HG02571 (cell line): ENCODE data around the gene TOX3.

ENCODE experiments used
- ATAC-seq: cut with Tn5 transposase; IDR thresholded peaks from one replicate; pipeline ENCODE4 v1.9.1; 2021; ENCODE audit warnings: mild to moderate bottlenecking, moderate library complexity; ENCODE audit not compliant: unreplicated experiment

The TOX3 gene

GRCh38 chr16:52494145-52494544 lies 52.8 kb downstream of the TOX3 start:
- ATAC-seq = no peak

GRCh38 chr16:52492789-52493357 lies 54.1 kb downstream of the TOX3 start:
- no peak for ATAC-seq

DNA sequence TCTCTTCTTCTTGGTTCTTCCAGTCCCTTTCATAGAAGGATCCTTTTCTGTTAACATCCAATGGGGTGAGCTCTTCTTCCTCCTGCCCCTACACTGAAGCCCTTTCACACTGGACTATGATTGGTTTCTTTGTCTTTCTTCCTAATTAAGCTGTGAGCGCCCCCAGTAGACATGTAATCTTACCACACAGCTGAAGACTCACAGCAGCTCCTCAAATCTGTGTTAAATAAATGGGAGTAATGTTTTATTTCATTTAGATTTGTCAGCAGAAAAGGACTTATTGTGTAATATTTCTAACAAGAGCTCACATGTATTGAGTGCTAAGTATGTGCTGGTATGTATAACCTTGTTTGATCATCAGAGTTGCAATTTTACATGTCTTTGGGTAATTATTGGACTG lies 55.7 kb downstream of the TOX3 start:
- ATAC-seq = no peak

- ATAC-seq = no peak
These were observed 57.0 kb downstream of the TOX3 start for GRCh38 chr16:52489894-52490293.

DNA sequence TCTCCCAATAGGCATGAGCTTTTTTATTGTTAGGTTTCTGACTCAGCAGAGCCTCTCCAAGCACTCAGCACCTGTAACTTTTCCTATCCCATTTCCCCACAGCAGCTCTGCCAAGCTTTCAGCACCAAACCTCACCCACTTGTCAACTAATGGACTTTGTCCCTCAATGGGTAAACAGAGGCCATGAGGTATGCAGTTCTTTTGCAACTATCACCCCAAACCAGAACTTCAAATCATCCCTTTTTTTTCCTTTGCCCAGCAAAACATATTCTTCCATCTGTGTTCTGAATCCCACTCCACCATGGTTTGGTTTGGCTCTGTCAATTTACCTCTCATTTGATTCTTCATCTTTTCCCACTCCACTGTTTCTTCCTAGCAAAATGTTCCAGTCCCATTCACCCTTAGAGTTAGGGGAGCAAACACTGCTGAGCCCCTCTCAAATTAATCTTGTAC lies 58.1 kb downstream of the TOX3 start:
- no peak for ATAC-seq

DNA sequence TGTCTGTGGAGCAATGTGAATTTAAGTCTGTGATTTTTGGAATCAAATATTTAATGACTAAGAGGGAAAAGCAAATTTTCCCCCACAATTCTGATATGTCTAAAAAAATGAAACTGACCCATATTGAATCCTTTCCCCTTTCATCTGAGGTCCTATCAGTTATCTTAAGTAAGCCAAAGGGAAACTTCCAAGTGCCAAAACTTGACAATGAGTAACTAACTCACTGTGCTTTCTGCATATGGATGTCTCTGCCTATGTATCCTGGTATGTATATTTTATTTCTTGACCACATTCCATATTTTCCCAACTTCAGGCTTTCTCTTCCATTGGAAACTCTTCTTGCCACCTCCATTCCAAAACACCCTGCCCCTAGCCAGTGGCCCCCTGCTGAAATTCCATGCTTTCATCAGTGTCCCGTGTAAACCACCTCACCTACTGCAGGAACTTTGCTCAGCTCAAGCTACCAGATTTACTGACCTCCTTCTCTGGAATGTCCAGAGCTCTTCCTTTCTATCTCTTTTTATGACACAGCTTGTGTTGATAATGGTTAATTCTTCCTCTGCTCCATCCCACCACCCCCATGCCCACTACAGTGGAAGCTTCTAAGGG lies 59.0 kb downstream of the TOX3 start:
- ATAC-seq = no peak

GRCh38 chr16:52480237-52480636 lies 66.7 kb downstream of the TOX3 start:
- ATAC-seq = no peak

GRCh38 chr16:52476111-52476510 lies 70.8 kb downstream of the TOX3 start:
- no peak for ATAC-seq

GRCh38 chr16:52474679-52475078 lies 72.3 kb downstream of the TOX3 start:
- ATAC-seq = no peak

DNA sequence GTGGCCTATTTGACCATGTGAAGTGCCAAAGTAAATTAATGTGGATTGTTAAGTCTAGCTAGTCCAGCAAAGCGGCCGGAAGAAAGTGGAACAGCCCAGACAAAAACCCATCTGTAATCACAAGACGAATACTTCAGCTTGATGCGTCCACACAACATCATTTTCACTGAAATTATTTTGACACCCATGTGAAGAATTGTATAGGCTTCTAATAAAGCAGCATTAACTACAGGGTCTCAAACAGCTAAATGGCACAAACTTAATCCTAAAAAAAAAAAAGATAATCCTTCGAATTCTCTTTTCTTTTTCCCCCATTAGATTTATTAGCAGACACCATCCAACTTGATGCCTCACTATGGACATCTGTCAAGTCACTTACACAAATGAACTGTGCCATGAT lies 73.8 kb downstream of the TOX3 start:
- ATAC-seq = no peak

- ATAC-seq = no peak
These were observed 75.1 kb downstream of the TOX3 start for GRCh38 chr16:52471650-52472370.

DNA sequence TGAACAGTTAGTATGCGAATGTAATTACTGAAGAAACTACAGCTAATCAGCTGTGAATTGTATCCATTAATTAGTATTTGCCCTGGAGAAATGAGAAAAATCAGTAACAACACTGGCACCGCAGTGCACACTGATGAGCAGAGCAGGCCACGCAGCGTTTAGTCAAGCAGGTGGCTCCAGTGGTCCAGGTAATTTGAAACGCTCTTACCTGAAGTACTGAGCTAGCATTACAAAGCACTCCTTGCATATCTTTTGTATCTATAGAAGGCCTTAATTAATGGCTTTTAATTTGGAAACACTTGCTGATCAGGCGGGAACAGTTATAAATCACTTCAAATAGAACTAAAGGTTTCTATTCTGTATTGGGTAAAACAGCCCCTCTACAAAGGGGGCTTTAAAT lies 76.4 kb downstream of the TOX3 start:
- ATAC-seq = no peak

DNA sequence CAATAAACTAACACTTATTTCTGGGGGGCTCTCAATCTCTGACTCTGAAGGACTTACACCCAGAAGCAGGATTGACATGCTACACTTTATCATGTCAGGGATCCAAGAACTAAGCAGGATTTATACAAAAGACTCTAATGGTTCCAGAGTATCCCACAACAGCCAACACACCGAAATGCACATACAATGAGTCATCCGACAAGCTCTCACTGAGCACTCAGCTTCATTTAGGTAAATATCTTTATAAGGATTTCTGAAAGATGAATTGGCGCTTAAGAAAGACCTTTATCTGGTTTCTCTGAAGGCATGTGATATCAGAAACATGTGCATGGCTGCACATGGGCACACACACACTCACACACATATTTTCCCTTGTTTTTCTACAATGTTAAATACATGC lies 77.2 kb downstream of the TOX3 start:
- ATAC-seq = no peak

- ATAC-seq = no peak
These were observed 77.9 kb downstream of the TOX3 start for GRCh38 chr16:52469091-52469490.

- no peak for ATAC-seq
These were observed 79.2 kb downstream of the TOX3 start for GRCh38 chr16:52467753-52468152.

DNA sequence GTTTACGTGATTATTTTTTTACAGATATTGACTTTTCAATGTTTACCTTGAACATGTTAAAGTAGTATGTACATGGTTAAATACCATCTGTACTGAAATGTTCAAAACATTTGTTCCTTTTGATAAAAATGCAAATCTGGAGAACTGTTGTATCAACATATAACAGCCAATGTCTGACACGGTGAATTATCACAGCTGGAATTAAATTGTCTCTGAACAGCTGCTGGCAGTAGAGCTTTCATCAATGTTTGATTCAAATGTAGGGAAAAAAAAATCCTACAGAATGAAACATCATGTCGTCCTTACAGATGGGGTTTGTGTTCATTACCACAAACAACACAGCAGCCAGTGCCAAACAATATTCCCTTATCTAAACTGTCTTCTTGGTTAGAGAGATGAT lies 79.9 kb downstream of the TOX3 start:
- no peak for ATAC-seq

DNA sequence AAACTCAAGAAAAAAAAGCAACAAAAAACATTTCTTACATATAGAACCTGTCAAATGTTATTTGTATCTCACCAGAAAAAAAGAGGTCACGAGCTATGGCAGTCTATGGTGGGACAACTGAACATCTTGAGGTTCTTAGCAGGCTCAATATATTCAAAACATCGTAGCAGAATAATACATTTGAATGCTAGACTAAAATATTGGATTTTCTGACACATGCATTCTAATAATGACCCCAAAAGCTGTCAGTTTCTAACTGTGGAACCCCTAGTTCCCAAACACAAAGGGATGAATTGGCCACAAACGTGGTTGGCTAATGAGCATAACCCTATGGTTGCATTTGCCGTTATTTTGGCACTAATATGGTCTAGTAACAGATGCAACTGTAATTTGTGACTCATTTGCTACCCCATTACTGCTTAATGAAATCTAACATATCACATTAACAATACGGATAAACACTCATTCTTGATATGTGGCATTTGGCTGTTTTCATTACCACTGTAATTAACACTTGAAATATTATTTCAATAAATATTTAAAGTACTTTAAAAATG lies 81.2 kb downstream of the TOX3 start:
- no peak for ATAC-seq

GRCh38 chr16:52463904-52464303 lies 83.0 kb downstream of the TOX3 start:
- no peak for ATAC-seq

DNA sequence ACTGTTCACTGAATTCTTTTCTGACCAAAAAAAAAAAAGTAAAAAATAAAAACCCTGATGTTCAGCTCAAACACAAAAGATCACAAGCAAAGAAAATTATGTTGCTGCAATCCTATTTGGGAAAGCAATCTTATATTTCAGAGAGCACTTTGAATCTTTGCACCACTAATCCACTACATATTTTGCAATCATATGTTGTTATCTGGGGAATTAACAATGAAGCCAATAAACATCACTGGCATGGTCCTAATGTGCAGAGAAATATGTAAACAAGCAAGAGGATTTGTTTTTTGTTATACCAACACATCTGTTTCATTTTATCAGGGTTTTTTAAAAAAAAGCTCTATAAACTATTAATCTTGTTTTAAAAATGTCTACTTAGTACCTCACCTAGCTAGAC lies 84.1 kb downstream of the TOX3 start:
- ATAC-seq = no peak

- ATAC-seq = no peak
These were observed 86.2 kb downstream of the TOX3 start for GRCh38 chr16:52460639-52461178.

GRCh38 chr16:52456368-52456767 lies 90.6 kb downstream of the TOX3 start:
- ATAC-seq = no peak
